OCI-LY7 (cell line): ENCODE results near the gene MS4A10. TPM values are rescaled to one million over a fixed set of nuclear protein-coding genes. Genes with fewer than 3 reads are reported as not detected.
A peak's percentile ranks its signal among the peaks of the same experiment; 100 is the strongest.

Experiments
- BruUV-seq: library from RNA; stranded (reverse); fragments of 400-500 nt; replicated peaks from 2 replicates; lab custom pipeline; 2021; lab: Mats Ljungman, UMichigan
- CTCF ChIA-PET: fragments of 300-600 bp; sonication (Branson Sonifier 250); formaldehyde crosslinking; loops from one replicate; lab custom pipeline; 2022; ENCODE audit warnings: antibody characterized with exemption; ENCODE audit not compliant: unreplicated experiment; lab: Charles Lee
- POLR2A ChIA-PET: fragments of 300-600 bp; sonication (Branson Sonifier 250); formaldehyde crosslinking; loops from one replicate; lab custom pipeline; 2022; ENCODE audit warnings: antibody characterized with exemption; lab: Charles Lee
- DNase-seq: peaks from one replicate; pipeline ENCODE4 v3.0.0-alpha.2; 2015; ENCODE audit warnings: low spot score
- H2AFZ ChIP-seq: fragments of 200-600 bp; sonication (generic), shearing (Covaris generic); 2 replicates; pipeline ENCODE4 v1.6.1; 2014; ENCODE audit warnings: mild to moderate bottlenecking, antibody characterized with exemption, low read length, moderate library complexity
- H3K27ac ChIP-seq: fragments of 200-600 bp; sonication (generic); 2 replicates; pipeline ENCODE4 v1.5.1; 2014; ENCODE audit warnings: mixed run types, low read depth, mild to moderate bottlenecking, moderate library complexity, low read length, inconsistent platforms; ENCODE audit not compliant: poor library complexity, severe bottlenecking
- H3K36me3 ChIP-seq: fragments of 200-600 bp; sonication (generic); 2 replicates; pipeline ENCODE4 v1.6.1; 2014; ENCODE audit warnings: mild to moderate bottlenecking, antibody characterized with exemption, low read length, moderate library complexity, mixed read lengths; ENCODE audit not compliant: insufficient read depth
- H3K4me1 ChIP-seq: fragments of 200-600 bp; sonication (generic); 2 replicates; pipeline ENCODE4 v1.5.1; 2014; ENCODE audit warnings: mild to moderate bottlenecking, low read length; ENCODE audit not compliant: insufficient read depth, poor library complexity, severe bottlenecking
- H3K4me2 ChIP-seq: fragments of 200-600 bp; sonication (generic); 2 replicates; pipeline ENCODE4 v1.6.1; 2014; ENCODE audit warnings: mild to moderate bottlenecking, low read length
- H3K4me3 ChIP-seq: fragments of 200-600 bp; sonication (generic); 2 replicates; pipeline ENCODE4 v1.5.1; 2014; ENCODE audit warnings: mild to moderate bottlenecking, low read depth, low read length; ENCODE audit not compliant: poor library complexity, severe bottlenecking
- H3K79me2 ChIP-seq: fragments of 200-600 bp; sonication (generic); 2 replicates; pipeline ENCODE4 v1.6.1; 2016; ENCODE audit warnings: low read depth, mild to moderate bottlenecking, low read length, moderate library complexity, mixed read lengths; ENCODE audit not compliant: insufficient read depth
- H3K9me2 ChIP-seq: fragments of 200-600 bp; sonication (generic); 2 replicates; pipeline ENCODE4 v1.6.1; 2016; ENCODE audit warnings: mild to moderate bottlenecking, low read length, mixed read lengths; ENCODE audit not compliant: insufficient read depth
- H3K9me3 ChIP-seq: fragments of 200-600 bp; sonication (generic); 2 replicates; pipeline ENCODE4 v1.6.1; 2014; ENCODE audit warnings: mild to moderate bottlenecking, mixed run types, low read length, mixed read lengths
- H4K20me1 ChIP-seq: fragments of 200-600 bp; sonication (generic); 2 replicates; pipeline ENCODE4 v1.6.1; 2014; ENCODE audit warnings: mild to moderate bottlenecking, antibody characterized with exemption, low read length, moderate library complexity, mixed read lengths; ENCODE audit not compliant: insufficient read depth
- EZH2phosphoT487 ChIP-seq: fragments of 200-600 bp; sonication (generic); IDR thresholded peaks from 2 replicates; pipeline ENCODE4 v1.6.1; 2018; ENCODE audit warnings: low read depth, borderline replicate concordance, mild to moderate bottlenecking, mixed run types, antibody characterized with exemption, low read length, moderate library complexity, mixed read lengths
- intact Hi-C: fragments of 100-400 bp; cut with micrococcal nuclease; formaldehyde crosslinking; loops from one replicate; pipeline ENCODE4 v1.10.0; 2022; ENCODE audit not compliant: unreplicated experiment
- total RNA-seq, 2 experiments: library from RNA; depleted of rRNA in 1 of 2; stranded (reverse); fragments of >200 nt in 1 of 2; shearing (Covaris generic) in 1 of 2; gene quantifications; 2 replicates each; pipeline ENCODE4 v1.2.3, GENCODE V29; 2014 to 2022
- TF ChIP-seq, protein P1 (sequence below): fragments of 200-600 bp; sonication (generic); conservative IDR thresholded peaks from 2 replicates; pipeline ENCODE4 v1.5.1; 2014; ENCODE audit warnings: mild to moderate bottlenecking, antibody characterized with exemption, low read length, moderate library complexity, mixed read lengths

Gene MS4A10
- total RNA-seq, 2 experiments from 2014 or later, result not detected

GRCh38 chr11:60838132-60838531, 53.0 kb downstream of the MS4A10 start:
- Histone ChIP-seq H3K36me3 (no peaks in the 10 kb centered on the region), H3K4me1 (peaks cover 9% of the 10 kb centered on the region), H3K9me2 (no peaks in the 10 kb centered on the region), H2AFZ (no peak overlapping the region), H4K20me1 (no peaks in the 10 kb centered on the region), H3K27ac (no peak overlapping the region), H3K79me2 (peaks cover 13% of the 10 kb centered on the region), H3K4me2 (no peak overlapping the region), H3K9me3 (no peaks in the 10 kb centered on the region), H3K4me3 (no peak overlapping the region)
- ChIA-PET POLR2A (interaction anchor here (1.5 kb wide), 1 partner anchor 28 kb away, joined by 3 read pairs; no protein-coding TSS in a partner anchor), CTCF (no interaction called here)
- TF ChIP-seq, protein P1, sequence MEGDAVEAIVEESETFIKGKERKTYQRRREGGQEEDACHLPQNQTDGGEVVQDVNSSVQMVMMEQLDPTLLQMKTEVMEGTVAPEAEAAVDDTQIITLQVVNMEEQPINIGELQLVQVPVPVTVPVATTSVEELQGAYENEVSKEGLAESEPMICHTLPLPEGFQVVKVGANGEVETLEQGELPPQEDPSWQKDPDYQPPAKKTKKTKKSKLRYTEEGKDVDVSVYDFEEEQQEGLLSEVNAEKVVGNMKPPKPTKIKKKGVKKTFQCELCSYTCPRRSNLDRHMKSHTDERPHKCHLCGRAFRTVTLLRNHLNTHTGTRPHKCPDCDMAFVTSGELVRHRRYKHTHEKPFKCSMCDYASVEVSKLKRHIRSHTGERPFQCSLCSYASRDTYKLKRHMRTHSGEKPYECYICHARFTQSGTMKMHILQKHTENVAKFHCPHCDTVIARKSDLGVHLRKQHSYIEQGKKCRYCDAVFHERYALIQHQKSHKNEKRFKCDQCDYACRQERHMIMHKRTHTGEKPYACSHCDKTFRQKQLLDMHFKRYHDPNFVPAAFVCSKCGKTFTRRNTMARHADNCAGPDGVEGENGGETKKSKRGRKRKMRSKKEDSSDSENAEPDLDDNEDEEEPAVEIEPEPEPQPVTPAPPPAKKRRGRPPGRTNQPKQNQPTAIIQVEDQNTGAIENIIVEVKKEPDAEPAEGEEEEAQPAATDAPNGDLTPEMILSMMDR, result peak; percentile 57; the same call in 1 of the 2 replicates
- no peak for TF ChIP-seq EZH2phosphoT487
- intact Hi-C loops, result no loop called here
- peak; percentile 36 for DNase-seq
- BruUV-seq, result no TSS peak

GRCh38 chr11:60840470-60841430, 55.6 kb downstream of the MS4A10 start:
- peak overlapping the region; percentile 98; the same call in 1 of the 2 replicates for H3K4me2 ChIP-seq
- peaks cover 16% of the 10 kb centered on the region for H4K20me1 ChIP-seq
- no peaks in the 10 kb centered on the region for H3K9me2 ChIP-seq
- intact Hi-C loops, result no loop called here
- DNase-seq, result no peak
- TF ChIP-seq EZH2phosphoT487, result no peak
- TF ChIP-seq, protein P1, result no peak
- H3K4me3 ChIP-seq, result no peak overlapping the region
- peaks cover 39% of the 10 kb centered on the region for H3K79me2 ChIP-seq
- ChIA-PET POLR2A (no interaction called here), CTCF (no interaction called here)
- peaks cover 23% of the 10 kb centered on the region for H3K4me1 ChIP-seq
- peaks cover 22% of the 10 kb centered on the region for H3K36me3 ChIP-seq
- no peaks in the 10 kb centered on the region for H3K9me3 ChIP-seq
- no TSS peak for BruUV-seq
- H2AFZ ChIP-seq, result peak overlapping the region; percentile 84; the same call in 1 of the 2 replicates
- no peak overlapping the region for H3K27ac ChIP-seq
